Neural progenitor cell (in vitro differentiated cells): ENCODE data around the gene TXLNB.

ENCODE experiments used
- CTCF ChIP-seq: fragments of 200-600 bp; sonication (generic); IDR thresholded peaks from 2 replicates; pipeline ENCODE4 v1.5.1; 2017; ENCODE audit warnings: antibody characterized with exemption, mild to moderate bottlenecking
- EZH2 ChIP-seq: fragments of 200-600 bp; sonication (generic); IDR thresholded peaks from 2 replicates; pipeline ENCODE4 v1.6.1; 2017; ENCODE audit warnings: antibody characterized with exemption, mild to moderate bottlenecking, moderate library complexity
- EZH2phosphoT487 ChIP-seq: fragments of 200-600 bp; sonication (generic); IDR thresholded peaks from 2 replicates; pipeline ENCODE4 v1.6.1; 2017; ENCODE audit warnings: antibody characterized with exemption

GRCh38 chr6:139194740-139195139 is 97.1 kb downstream of the TXLNB start:
- TF ChIP-seq EZH2 = no peak
- TF ChIP-seq CTCF = no peak
- TF ChIP-seq EZH2phosphoT487 = no peak
